Prostate gland (tissue), 2 donors: Measurements from ENCODE around the gene ULBP3.

Source experiments
- CTCF ChIP-seq, 4 experiments: fragments of 200-600 bp in 2 of 4; fragments of 450-650 bp in 2 of 4; sonication (generic) in 2 of 4; IDR thresholded peaks; 1 replicate in 3 of 4; 2 replicates in 1 of 4; pipeline ENCODE4 v1.5.1; 2016 to 2019; ENCODE audit warnings: antibody characterized with exemption in 4 of 4, mild to moderate bottlenecking in 2 of 4, moderate library complexity in 2 of 4
- POLR2A ChIP-seq: fragments of 450-650 bp; IDR thresholded peaks from one replicate; pipeline ENCODE4 v1.6.1; 2016; ENCODE audit warnings: antibody characterized with exemption, mild to moderate bottlenecking
- POLR2AphosphoS5 ChIP-seq: sonication (generic); formaldehyde crosslinking; IDR thresholded peaks from one replicate; pipeline ENCODE4 v1.6.1; 2017; ENCODE audit warnings: antibody characterized with exemption

- TF ChIP-seq POLR2A (no peak), POLR2AphosphoS5 (no peak), CTCF (IDR thresholded peaks at IDR 0.05) (no peak)
Observed at GRCh38 chr6:150091476-150091875, 22.6 kb upstream of the ULBP3 start.
